WTC11 (cell line): ENCODE measurements around the gene IL17RE. TPM values are rescaled to one million over a fixed set of nuclear protein-coding genes. Genes with fewer than 3 reads are reported as not detected.

Experiments
- ATAC-seq: fragments of 200-7000 bp; cut with Tn5 transposase; 2 replicates; pipeline ENCODE4 v1.10.0; 2021; ENCODE audit warnings: mild to moderate bottlenecking, moderate library complexity
- CTCF ChIA-PET: fragments of 300-600 bp; sonication (Branson Sonifier 250); formaldehyde crosslinking; loops from one replicate; lab custom pipeline; 2021; ENCODE audit warnings: antibody characterized with exemption; lab: Charles Lee
- POLR2A ChIA-PET: fragments of 350-600 bp; sonication (Branson Sonifier 250); formaldehyde crosslinking; loops from one replicate; lab custom pipeline; 2021; ENCODE audit warnings: antibody characterized with exemption; lab: Charles Lee
- DNase-seq: peaks from one replicate; pipeline ENCODE4 v3.0.0; 2021; ENCODE audit warnings: low spot score
- H3K27ac Mint-ChIP-seq: 2 replicates; pipeline ENCODE4 v1.8.0; 2021; ENCODE audit warnings: mixed read lengths
- H3K27me3 Mint-ChIP-seq: 2 replicates; pipeline ENCODE4 v1.8.0; 2021; ENCODE audit warnings: low read depth, mild to moderate bottlenecking, moderate library complexity, mixed read lengths
- H3K36me3 Mint-ChIP-seq: 2 replicates; pipeline ENCODE4 v1.8.0; 2021; ENCODE audit warnings: mixed read lengths
- H3K4me1 Mint-ChIP-seq: 2 replicates; pipeline ENCODE4 v1.8.0; 2022; ENCODE audit warnings: mixed read lengths
- H3K4me3 Mint-ChIP-seq: 2 replicates; pipeline ENCODE4 v1.8.0; 2021; ENCODE audit warnings: mild to moderate bottlenecking, moderate library complexity, mixed read lengths
- H3K9me3 Mint-ChIP-seq: 2 replicates; pipeline ENCODE4 v1.8.0; 2021; ENCODE audit warnings: mixed read lengths
- ARID4B ChIP-seq: sonication (generic); formaldehyde crosslinking; IDR thresholded peaks from 2 replicates; pipeline ENCODE4 v1.8.0; 2023; ENCODE audit warnings: missing genetic modification reagents, mild to moderate bottlenecking, borderline replicate concordance
- ATF1 ChIP-seq: sonication (generic); formaldehyde crosslinking; IDR thresholded peaks from 2 replicates; pipeline ENCODE4 v1.8.1; 2023; ENCODE audit warnings: mild to moderate bottlenecking, moderate library complexity, missing genetic modification reagents
- ATF3 ChIP-seq: sonication (generic); formaldehyde crosslinking; conservative IDR thresholded peaks from 2 replicates; pipeline ENCODE4 v1.8.1; 2022; ENCODE audit warnings: mild to moderate bottlenecking, missing genetic modification reagents
- CREM ChIP-seq: sonication (generic); formaldehyde crosslinking; IDR thresholded peaks from 2 replicates; pipeline ENCODE4 v1.8.1; 2022; ENCODE audit warnings: mild to moderate bottlenecking, missing genetic modification reagents, moderate library complexity
- E2F4 ChIP-seq: sonication (generic); formaldehyde crosslinking; IDR thresholded peaks from 2 replicates; pipeline ENCODE4 v1.8.1; 2022; ENCODE audit warnings: low read depth, mild to moderate bottlenecking, moderate library complexity, missing genetic modification reagents, borderline replicate concordance
- ESRRA ChIP-seq: sonication (generic); formaldehyde crosslinking; IDR thresholded peaks from 2 replicates; pipeline ENCODE4 v1.8.1; 2022; ENCODE audit warnings: mild to moderate bottlenecking, missing genetic modification reagents, borderline replicate concordance
- ETV6 ChIP-seq: sonication (generic); formaldehyde crosslinking; IDR thresholded peaks from 2 replicates; pipeline ENCODE4 v1.8.1; 2022; ENCODE audit warnings: mild to moderate bottlenecking, missing genetic modification reagents
- FOXK1 ChIP-seq: sonication (generic); formaldehyde crosslinking; IDR thresholded peaks from 2 replicates; pipeline ENCODE4 v1.8.0; 2022; ENCODE audit warnings: mild to moderate bottlenecking, moderate library complexity, missing genetic modification reagents
- FOXP1 ChIP-seq: sonication (generic); formaldehyde crosslinking; IDR thresholded peaks from 2 replicates; pipeline ENCODE4 v1.8.0; 2022; ENCODE audit warnings: missing genetic modification reagents, mild to moderate bottlenecking, moderate library complexity, borderline replicate concordance
- FOXP4 ChIP-seq: sonication (generic); formaldehyde crosslinking; IDR thresholded peaks from 2 replicates; pipeline ENCODE4 v1.8.0; 2022; ENCODE audit warnings: mild to moderate bottlenecking, missing genetic modification reagents
- GABPB1 ChIP-seq: sonication (generic); formaldehyde crosslinking; IDR thresholded peaks from 2 replicates; pipeline ENCODE4 v1.8.1; 2023; ENCODE audit warnings: mild to moderate bottlenecking, missing genetic modification reagents
- IRF1 ChIP-seq: sonication (generic); formaldehyde crosslinking; IDR thresholded peaks from 2 replicates; pipeline ENCODE4 v1.8.0; 2023; ENCODE audit warnings: missing genetic modification reagents
- JAZF1 ChIP-seq: fragments of 250-450 bp; sonication (Bioruptor Pico); IDR thresholded peaks from 2 replicates; pipeline ENCODE4 v1.9.0; 2021; ENCODE audit warnings: moderate library complexity, mild to moderate bottlenecking, inconsistent platforms
- JUN ChIP-seq: sonication (generic); formaldehyde crosslinking; IDR thresholded peaks from 2 replicates; pipeline ENCODE4 v1.8.0; 2023; ENCODE audit warnings: mild to moderate bottlenecking, missing genetic modification reagents
- MXD4 ChIP-seq: fragments of 250-450 bp; sonication (Bioruptor Pico); IDR thresholded peaks from 2 replicates; pipeline ENCODE4 v1.8.0; 2021; ENCODE audit warnings: mild to moderate bottlenecking, moderate library complexity, borderline replicate concordance
- NFE2L1 ChIP-seq: sonication (generic); formaldehyde crosslinking; IDR thresholded peaks from 2 replicates; pipeline ENCODE4 v1.8.1; 2023; ENCODE audit warnings: missing genetic modification reagents
- RELA ChIP-seq: sonication (generic); formaldehyde crosslinking; IDR thresholded peaks from 2 replicates; pipeline ENCODE4 v1.8.1; 2022; ENCODE audit warnings: missing genetic modification reagents, mild to moderate bottlenecking, borderline replicate concordance
- SMAD3 ChIP-seq: sonication (generic); formaldehyde crosslinking; IDR thresholded peaks from 2 replicates; pipeline ENCODE4 v1.8.0; 2022; ENCODE audit warnings: missing genetic modification reagents, mild to moderate bottlenecking, borderline replicate concordance
- SP1 ChIP-seq: sonication (generic); formaldehyde crosslinking; conservative IDR thresholded peaks from 2 replicates; pipeline ENCODE4 v1.8.1; 2022; ENCODE audit warnings: missing genetic modification reagents
- TEAD1 ChIP-seq: sonication (generic); formaldehyde crosslinking; IDR thresholded peaks from 2 replicates; pipeline ENCODE4 v1.8.0; 2022; ENCODE audit warnings: mild to moderate bottlenecking, missing genetic modification reagents
- ZNF121 ChIP-seq: sonication (generic); formaldehyde crosslinking; IDR thresholded peaks from 2 replicates; pipeline ENCODE4 v1.8.0; 2023; ENCODE audit warnings: missing genetic modification reagents
- ZNF232 ChIP-seq: sonication (generic); formaldehyde crosslinking; IDR thresholded peaks from 2 replicates; pipeline ENCODE4 v1.8.0; 2022; ENCODE audit warnings: mild to moderate bottlenecking, missing genetic modification reagents
- ZNF423 ChIP-seq: fragments of 250-450 bp; sonication (Bioruptor Pico); IDR thresholded peaks from 2 replicates; pipeline ENCODE4 v2.1.2; 2022; ENCODE audit warnings: mild to moderate bottlenecking, moderate library complexity
- total RNA-seq: library from RNA; stranded (reverse); gene quantifications from 3 replicates; pipeline ENCODE4 v1.2.3, GENCODE V29; 2021
- TF ChIP-seq, protein P1 (sequence below): sonication (generic); formaldehyde crosslinking; IDR thresholded peaks from 2 replicates; pipeline ENCODE4 v1.8.0; 2022; ENCODE audit warnings: mild to moderate bottlenecking, missing genetic modification reagents
- TF ChIP-seq, protein P2 (sequence below): sonication (generic); formaldehyde crosslinking; IDR thresholded peaks from 2 replicates; pipeline ENCODE4 v1.8.1; 2023; ENCODE audit warnings: mild to moderate bottlenecking, moderate library complexity, missing genetic modification reagents

Gene IL17RE
- total RNA-seq, 1 experiment from 2014 or later = 4.2 TPM

GRCh38 chr3:9890249-9891071, 12.2 kb upstream of the IL17RE start, which contains the start of gene JAGN1:
Gene JAGN1, plus strand, starts transcription at chr3:9890610. Its CDS starts 113 bp downstream, at chr3:9890723.
- Mint-ChIP-seq H3K27me3 (peaks cover 7% of the 10 kb centered on the region), H3K36me3 (peaks cover 25% of the 10 kb centered on the region), H3K4me1 (peaks cover 8% of the 10 kb centered on the region), H3K9me3 (no peaks in the 10 kb centered on the region), H3K27ac (peak within 1 kb of the TSS; percentile 78; the same call in 1 of the 2 replicates), H3K4me3 (peak within 1 kb of the TSS; percentile 93)
- CTCF ChIA-PET = interaction anchor here (0.6 to 1.3 kb wide), 4 partner anchors 25 to 65 kb away, joined by 3 to 4 read pairs (median 3); no protein-coding TSS in a partner anchor
- DNase-seq = peak; percentile 87
- POLR2A ChIA-PET = interaction anchor here (0.7 to 1.6 kb wide), 2 partner anchors 43 to 413 kb away, joined by 5 to 9 read pairs; partner anchors contain the start of gene CRELD1
- peak; percentile 92 for ATAC-seq
- TF ChIP-seq SMAD3 (CRISPR knock-in tag) (peak; percentile 78; the same call in 1 of the 2 replicates), FOXK1 (peak; percentile 53), JAZF1 (no peak), ARID4B (CRISPR knock-in tag) (peak; percentile 95), FOXP4 (CRISPR knock-in tag) (peak; percentile 93), ATF3 (no peak), GABPB1 (CRISPR knock-in tag) (peak; percentile 68; the same call in 1 of the 2 replicates), ESRRA (CRISPR knock-in tag) (peak; percentile 67; the same call in 1 of the 2 replicates), ZNF232 (peak; percentile 79; the same call in 1 of the 2 replicates), RELA (CRISPR knock-in tag) (peak; percentile 72; the same call in 1 of the 2 replicates), ETV6 (CRISPR knock-in tag) (peak; percentile 73), TEAD1 (0 out of 2 replicates have a peak, but pooled peaks have one; percentile 16), CREM (CRISPR knock-in tag) (peak; percentile 20; the same call in 1 of the 2 replicates), ZNF121 (0 out of 2 replicates have a peak, but pooled peaks have one; percentile 13), ATF1 (CRISPR knock-in tag) (no peak), E2F4 (CRISPR knock-in tag) (no peak), MXD4 (CRISPR knock-in tag) (no peak), JUN (CRISPR knock-in tag) (peak; percentile 64; the same call in 1 of the 2 replicates), FOXP1 (peak; percentile 83; the same call in 1 of the 2 replicates), NFE2L1 (CRISPR knock-in tag) (peak; percentile 79; the same call in 1 of the 2 replicates), ZNF423 (no peak), SP1 (CRISPR knock-in tag) (peak; percentile 54; the same call in 1 of the 2 replicates), IRF1 (peak; percentile 74)
- TF ChIP-seq, protein P1, sequence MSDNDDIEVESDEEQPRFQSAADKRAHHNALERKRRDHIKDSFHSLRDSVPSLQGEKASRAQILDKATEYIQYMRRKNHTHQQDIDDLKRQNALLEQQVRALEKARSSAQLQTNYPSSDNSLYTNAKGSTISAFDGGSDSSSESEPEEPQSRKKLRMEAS = peak; percentile 81
- TF ChIP-seq, protein P2, sequence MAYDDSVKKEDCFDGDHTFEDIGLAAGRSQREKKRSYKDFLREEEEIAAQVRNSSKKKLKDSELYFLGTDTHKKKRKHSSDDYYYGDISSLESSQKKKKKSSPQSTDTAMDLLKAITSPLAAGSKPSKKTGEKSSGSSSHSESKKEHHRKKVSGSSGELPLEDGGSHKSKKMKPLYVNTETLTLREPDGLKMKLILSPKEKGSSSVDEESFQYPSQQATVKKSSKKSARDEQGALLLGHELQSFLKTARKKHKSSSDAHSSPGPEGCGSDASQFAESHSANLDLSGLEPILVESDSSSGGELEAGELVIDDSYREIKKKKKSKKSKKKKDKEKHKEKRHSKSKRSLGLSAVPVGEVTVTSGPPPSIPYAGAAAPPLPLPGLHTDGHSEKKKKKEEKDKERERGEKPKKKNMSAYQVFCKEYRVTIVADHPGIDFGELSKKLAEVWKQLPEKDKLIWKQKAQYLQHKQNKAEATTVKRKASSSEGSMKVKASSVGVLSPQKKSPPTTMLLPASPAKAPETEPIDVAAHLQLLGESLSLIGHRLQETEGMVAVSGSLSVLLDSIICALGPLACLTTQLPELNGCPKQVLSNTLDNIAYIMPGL (CRISPR knock-in tag) = peak; percentile 73; the same call in 1 of the 2 replicates
